ENCODE measurements around the gene USH2A. TPM values are rescaled to one million over a fixed set of nuclear protein-coding genes. Genes with fewer than 3 reads are reported as not detected.

The USH2A gene
- polyA plus RNA-seq, 1 donor from 2014 or later: 0.17 TPM

DNA sequence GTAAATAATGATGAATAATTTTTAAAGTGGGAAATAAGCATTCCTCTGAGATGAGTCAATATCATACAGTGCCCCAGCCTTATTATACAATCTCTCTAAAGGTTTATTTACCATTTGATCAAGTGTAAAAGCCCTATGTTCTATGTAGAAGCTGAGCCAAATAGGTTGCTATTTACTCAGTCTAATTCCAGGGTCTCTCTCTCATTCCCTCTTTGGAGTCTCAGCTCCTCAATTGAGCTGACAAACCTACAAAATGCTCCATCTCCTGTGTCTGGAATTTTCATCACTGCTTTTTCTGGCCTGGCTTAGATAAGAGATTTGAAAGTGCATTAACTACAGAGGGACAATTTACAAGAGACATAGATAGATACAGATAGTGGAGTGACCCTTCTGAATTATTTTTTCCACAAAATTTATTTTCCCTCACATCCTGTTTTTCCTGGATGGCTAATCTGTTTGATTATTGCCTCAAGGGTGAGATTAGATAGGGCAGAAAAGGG is 24.8 kb upstream of the USH2A start:
- TF ChIP-seq, protein P1, sequence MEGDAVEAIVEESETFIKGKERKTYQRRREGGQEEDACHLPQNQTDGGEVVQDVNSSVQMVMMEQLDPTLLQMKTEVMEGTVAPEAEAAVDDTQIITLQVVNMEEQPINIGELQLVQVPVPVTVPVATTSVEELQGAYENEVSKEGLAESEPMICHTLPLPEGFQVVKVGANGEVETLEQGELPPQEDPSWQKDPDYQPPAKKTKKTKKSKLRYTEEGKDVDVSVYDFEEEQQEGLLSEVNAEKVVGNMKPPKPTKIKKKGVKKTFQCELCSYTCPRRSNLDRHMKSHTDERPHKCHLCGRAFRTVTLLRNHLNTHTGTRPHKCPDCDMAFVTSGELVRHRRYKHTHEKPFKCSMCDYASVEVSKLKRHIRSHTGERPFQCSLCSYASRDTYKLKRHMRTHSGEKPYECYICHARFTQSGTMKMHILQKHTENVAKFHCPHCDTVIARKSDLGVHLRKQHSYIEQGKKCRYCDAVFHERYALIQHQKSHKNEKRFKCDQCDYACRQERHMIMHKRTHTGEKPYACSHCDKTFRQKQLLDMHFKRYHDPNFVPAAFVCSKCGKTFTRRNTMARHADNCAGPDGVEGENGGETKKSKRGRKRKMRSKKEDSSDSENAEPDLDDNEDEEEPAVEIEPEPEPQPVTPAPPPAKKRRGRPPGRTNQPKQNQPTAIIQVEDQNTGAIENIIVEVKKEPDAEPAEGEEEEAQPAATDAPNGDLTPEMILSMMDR (IDR thresholded peaks at IDR 0.05; ENCODE audit: poor library complexity, severe bottlenecking): no peak
- TF ChIP-seq TAF1 (IDR thresholded peaks at IDR 0.05; ENCODE audit: low read depth) (no peak), POLR2AphosphoS5 (IDR thresholded peaks at IDR 0.05) (no peak), RAD21 (conservative IDR thresholded peaks at IDR 0.05) (no peak), EZH2 (IDR thresholded peaks at IDR 0.05; ENCODE audit: borderline replicate concordance, insufficient read depth, low read length, poor library complexity, severe bottlenecking) (no peak), SMC3 (conservative IDR thresholded peaks at IDR 0.05; ENCODE audit: poor library complexity) (no peak), EP300 (conservative IDR thresholded peaks at IDR 0.05; ENCODE audit: poor library complexity, severe bottlenecking) (no peak), MXI1 (conservative IDR thresholded peaks at IDR 0.05; ENCODE audit: poor library complexity, severe bottlenecking) (no peak)
- TF ChIP-seq, protein P2, sequence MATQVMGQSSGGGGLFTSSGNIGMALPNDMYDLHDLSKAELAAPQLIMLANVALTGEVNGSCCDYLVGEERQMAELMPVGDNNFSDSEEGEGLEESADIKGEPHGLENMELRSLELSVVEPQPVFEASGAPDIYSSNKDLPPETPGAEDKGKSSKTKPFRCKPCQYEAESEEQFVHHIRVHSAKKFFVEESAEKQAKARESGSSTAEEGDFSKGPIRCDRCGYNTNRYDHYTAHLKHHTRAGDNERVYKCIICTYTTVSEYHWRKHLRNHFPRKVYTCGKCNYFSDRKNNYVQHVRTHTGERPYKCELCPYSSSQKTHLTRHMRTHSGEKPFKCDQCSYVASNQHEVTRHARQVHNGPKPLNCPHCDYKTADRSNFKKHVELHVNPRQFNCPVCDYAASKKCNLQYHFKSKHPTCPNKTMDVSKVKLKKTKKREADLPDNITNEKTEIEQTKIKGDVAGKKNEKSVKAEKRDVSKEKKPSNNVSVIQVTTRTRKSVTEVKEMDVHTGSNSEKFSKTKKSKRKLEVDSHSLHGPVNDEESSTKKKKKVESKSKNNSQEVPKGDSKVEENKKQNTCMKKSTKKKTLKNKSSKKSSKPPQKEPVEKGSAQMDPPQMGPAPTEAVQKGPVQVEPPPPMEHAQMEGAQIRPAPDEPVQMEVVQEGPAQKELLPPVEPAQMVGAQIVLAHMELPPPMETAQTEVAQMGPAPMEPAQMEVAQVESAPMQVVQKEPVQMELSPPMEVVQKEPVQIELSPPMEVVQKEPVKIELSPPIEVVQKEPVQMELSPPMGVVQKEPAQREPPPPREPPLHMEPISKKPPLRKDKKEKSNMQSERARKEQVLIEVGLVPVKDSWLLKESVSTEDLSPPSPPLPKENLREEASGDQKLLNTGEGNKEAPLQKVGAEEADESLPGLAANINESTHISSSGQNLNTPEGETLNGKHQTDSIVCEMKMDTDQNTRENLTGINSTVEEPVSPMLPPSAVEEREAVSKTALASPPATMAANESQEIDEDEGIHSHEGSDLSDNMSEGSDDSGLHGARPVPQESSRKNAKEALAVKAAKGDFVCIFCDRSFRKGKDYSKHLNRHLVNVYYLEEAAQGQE (IDR thresholded peaks at IDR 0.05; ENCODE audit: borderline replicate concordance): no peak
- H3K9me2 ChIP-seq (ENCODE audit: insufficient read depth, low read length): no peaks in the 10 kb centered on the region
- no peaks in the 10 kb centered on the region for H3F3A ChIP-seq (ENCODE audit: insufficient read depth, low read length, poor library complexity, severe bottlenecking)
- no peak overlapping the region for H3K9ac ChIP-seq (ENCODE audit: low read length)
- no peaks in the 10 kb centered on the region for H4K20me1 ChIP-seq (ENCODE audit: insufficient read depth)
- H3K27ac ChIP-seq (ENCODE audit: low read length): no peak overlapping the region
- no peaks in the 10 kb centered on the region for H3K36me3 ChIP-seq (ENCODE audit: insufficient read depth, low read length)
- no peaks in the 10 kb centered on the region for H3K79me2 ChIP-seq (replicated peaks; ENCODE audit: insufficient read depth, low read length)
- no peak overlapping the region for H3K4me2 ChIP-seq (ENCODE audit: low read length)
- H3K27me3 ChIP-seq (ENCODE audit: insufficient read depth, low read depth, low read length): no peaks in the 10 kb centered on the region
- H3K9me3 ChIP-seq (ENCODE audit: low read length): no peaks in the 10 kb centered on the region
- no peak overlapping the region for H3K4me3 ChIP-seq (ENCODE audit: low read length)
- H2AFZ ChIP-seq (ENCODE audit: low read depth, low read length): no peak overlapping the region

- Histone ChIP-seq H3K27me3 (ENCODE audit: insufficient read depth, low read depth, low read length) (no peaks in the 10 kb centered on the region), H3K27ac (ENCODE audit: low read length) (no peak overlapping the region), H3K9me3 (ENCODE audit: low read length) (no peaks in the 10 kb centered on the region), H3K4me2 (ENCODE audit: low read length) (no peak overlapping the region), H2AFZ (ENCODE audit: low read depth, low read length) (no peak overlapping the region), H3F3A (ENCODE audit: insufficient read depth, low read length, poor library complexity, severe bottlenecking) (no peaks in the 10 kb centered on the region), H4K20me1 (ENCODE audit: insufficient read depth) (no peaks in the 10 kb centered on the region), H3K4me3 (ENCODE audit: low read length) (no peak overlapping the region), H3K36me3 (ENCODE audit: insufficient read depth, low read length) (no peaks in the 10 kb centered on the region), H3K9ac (ENCODE audit: low read length) (no peak overlapping the region), H3K79me2 (replicated peaks; ENCODE audit: insufficient read depth, low read length) (no peaks in the 10 kb centered on the region), H3K9me2 (ENCODE audit: insufficient read depth, low read length) (no peaks in the 10 kb centered on the region)
- TF ChIP-seq SMC3 (conservative IDR thresholded peaks at IDR 0.05; ENCODE audit: poor library complexity) (no peak), MXI1 (conservative IDR thresholded peaks at IDR 0.05; ENCODE audit: poor library complexity, severe bottlenecking) (no peak), EZH2 (IDR thresholded peaks at IDR 0.05; ENCODE audit: borderline replicate concordance, insufficient read depth, low read length, poor library complexity, severe bottlenecking) (no peak), EP300 (conservative IDR thresholded peaks at IDR 0.05; ENCODE audit: poor library complexity, severe bottlenecking) (no peak), POLR2AphosphoS5 (IDR thresholded peaks at IDR 0.05) (no peak), TAF1 (IDR thresholded peaks at IDR 0.05; ENCODE audit: low read depth) (no peak), RAD21 (conservative IDR thresholded peaks at IDR 0.05) (no peak)
- TF ChIP-seq, protein P2 (IDR thresholded peaks at IDR 0.05; ENCODE audit: borderline replicate concordance): no peak
- TF ChIP-seq, protein P1 (IDR thresholded peaks at IDR 0.05; ENCODE audit: poor library complexity, severe bottlenecking): no peak
Observed at GRCh38 chr1:216437603-216438002, 14.4 kb upstream of the USH2A start.
